Activated CD4-positive, CD25-positive, alpha-beta regulatory T cell treated with anti-CD3 and anti-CD28 coated beads, Interleukin-2, amount 50 U/mL, for 72 hours (primary cell): ENCODE measurements around the gene PFDN6.
"Not testable (repeated sequence)": the region's sequence is repeated elsewhere in the genome, so short reads cannot be mapped to it uniquely, and the experiment has no call there.

Experiments
- DNase-seq: peaks from one replicate; pipeline ENCODE4 v3.0.0; 2021

The PFDN6 gene

DNA sequence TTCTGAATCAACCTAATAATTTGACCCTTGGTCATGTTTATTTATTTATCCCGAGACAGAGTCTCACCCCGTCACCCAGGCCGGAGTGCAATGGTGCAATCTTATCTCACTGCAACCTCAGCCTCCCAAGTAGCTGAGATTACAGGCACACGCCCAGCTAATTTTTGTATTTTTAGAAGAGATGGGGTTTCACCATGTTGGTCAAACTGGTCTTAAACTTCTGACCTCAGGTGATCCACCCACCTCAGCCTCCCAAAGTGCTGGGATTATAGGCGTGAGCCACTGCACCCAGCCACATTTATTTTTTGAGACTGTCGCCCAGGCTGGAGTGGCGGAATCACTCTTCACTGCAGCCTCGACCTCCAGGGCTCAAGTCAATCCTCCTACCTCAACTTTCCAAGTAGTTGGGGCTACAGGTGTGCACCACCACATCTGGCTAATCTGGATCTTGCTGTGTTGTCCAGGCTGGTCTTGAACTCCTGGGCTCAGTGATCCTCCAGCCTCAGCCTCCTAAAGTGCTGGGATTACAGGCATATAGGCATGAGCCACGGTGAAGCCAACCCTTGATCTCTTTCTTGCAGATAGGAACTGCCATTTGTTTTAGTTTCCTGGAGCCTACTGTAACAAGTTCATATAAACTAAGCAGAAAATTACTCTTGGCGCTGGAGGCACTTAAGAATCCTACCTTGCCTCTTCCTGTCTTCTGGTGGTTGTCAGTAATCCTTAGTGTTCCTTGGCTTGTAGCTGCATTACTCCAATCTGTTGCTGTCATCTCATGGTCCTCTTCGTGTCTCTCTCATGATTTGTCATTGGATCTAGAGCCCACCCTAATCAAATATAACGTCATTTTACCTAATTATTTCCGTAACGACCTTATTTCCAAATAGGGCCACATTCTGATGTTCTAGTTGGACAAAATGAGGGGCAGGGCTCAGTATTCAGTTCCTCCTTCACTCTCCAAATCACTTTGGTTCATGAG, 15.2 kb upstream of the PFDN6 start:
- DNase-seq, result no peak

DNA sequence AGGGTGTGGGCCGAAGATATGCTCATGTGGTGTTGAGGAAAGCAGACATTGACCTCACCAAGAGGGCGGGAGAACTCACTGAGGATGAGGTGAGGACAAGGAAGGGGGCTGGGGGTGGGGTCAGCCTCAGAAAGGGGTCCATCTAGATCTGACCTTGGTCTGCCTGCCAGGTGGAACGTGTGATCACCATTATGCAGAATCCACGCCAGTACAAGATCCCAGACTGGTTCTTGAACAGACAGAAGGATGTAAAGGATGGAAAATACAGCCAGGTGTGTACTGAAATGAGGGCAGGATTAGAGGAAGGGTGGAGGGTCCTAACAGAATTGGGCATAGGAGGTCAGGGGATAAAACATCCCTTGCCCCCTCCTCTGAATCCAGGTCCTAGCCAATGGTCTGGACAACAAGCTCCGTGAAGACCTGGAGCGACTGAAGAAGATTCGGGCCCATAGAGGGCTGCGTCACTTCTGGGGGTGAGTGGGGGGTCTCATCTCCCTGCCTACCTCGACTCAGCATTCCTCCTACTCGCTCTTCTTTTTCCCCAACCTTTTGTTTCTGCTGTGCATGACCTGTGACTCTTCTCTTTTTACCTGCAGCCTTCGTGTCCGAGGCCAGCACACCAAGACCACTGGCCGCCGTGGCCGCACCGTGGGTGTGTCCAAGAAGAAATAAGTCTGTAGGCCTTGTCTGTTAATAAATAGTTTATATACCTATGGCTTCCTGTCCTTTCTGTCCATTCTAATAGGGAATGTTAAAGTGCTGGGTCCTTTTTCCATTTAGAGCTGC, 13.4 kb upstream of the PFDN6 start:
- DNase-seq, result not testable (repeated sequence)

DNA sequence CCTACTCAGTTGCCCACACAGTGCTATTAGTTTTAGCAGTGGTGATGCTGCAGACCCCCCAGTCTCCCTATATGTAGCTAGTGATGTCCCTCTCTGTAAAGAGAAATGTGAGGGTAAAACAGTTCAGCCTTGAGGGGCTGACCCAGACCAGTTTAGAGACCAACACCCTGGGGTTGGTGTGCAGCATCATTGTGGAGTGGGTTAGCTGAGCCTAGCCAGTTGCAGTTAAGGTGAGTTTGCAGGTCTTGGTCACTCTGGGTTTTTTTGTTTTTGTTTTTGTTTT, 12.9 kb upstream of the PFDN6 start:
- no peak for DNase-seq

DNA sequence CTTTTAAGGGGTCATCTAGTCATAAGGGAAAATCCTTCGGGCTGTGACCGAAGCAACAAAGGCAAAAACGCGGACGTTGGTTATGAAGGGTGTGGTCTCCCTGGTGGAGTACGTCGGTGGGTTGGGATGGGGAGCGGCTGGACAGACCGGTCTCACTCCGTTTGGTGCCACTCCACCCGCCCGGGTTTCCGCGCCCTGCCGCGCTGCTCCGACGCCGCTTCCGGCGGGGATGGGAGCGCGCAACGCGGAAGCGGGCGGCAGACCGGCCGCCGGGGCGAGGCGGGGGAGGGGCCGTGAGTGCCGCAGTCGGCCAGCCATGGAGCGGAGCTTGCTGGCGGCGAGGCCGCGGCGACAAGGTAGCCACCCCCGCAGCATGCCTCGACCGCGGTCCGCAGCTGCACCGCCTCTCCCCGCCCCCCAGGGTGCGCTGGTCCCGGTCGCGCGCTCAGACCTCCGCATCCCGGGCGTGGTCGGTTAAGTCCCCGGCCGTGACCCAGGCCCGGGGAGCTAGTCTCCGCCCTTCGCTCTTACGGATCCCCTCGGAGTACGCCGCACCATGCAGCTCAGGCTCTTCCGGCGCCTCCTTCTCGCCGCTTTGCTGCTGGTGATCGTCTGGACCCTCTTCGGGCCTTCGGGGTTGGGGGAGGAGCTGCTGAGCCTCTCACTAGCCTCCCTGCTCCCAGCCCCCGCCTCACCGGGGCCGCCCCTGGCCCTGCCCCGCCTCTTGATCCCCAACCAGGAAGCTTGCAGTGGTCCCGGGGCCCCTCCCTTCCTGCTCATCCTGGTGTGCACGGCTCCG, 12.3 kb upstream of the PFDN6 start, which contains the start of gene B3GALT4:
Gene B3GALT4, plus strand, starts transcription at position 260 of the 799 bp plus-strand sequence. Its CDS starts 297 bp downstream, at position 557.
- peak; percentile 81 for DNase-seq

DNA sequence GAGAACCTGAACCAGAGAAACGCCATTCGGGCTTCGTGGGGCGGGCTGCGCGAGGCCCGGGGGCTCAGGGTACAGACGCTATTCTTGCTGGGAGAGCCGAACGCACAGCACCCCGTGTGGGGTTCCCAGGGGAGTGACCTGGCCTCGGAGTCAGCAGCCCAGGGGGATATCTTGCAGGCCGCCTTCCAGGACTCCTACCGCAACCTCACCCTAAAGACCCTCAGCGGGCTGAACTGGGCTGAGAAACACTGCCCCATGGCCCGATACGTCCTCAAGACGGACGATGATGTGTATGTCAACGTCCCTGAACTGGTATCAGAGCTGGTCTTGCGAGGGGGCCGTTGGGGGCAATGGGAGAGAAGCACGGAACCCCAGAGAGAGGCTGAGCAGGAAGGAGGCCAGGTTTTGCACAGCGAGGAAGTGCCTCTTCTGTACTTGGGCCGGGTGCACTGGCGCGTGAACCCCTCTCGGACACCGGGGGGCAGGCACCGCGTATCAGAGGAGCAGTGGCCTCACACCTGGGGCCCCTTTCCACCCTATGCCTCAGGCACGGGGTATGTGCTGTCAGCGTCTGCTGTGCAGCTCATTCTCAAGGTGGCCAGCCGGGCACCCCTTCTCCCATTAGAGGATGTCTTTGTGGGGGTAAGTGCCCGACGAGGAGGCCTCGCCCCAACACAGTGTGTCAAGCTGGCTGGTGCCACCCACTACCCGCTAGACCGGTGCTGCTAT, 11.6 kb upstream of the PFDN6 start:
- peak; percentile 38 for DNase-seq

DNA sequence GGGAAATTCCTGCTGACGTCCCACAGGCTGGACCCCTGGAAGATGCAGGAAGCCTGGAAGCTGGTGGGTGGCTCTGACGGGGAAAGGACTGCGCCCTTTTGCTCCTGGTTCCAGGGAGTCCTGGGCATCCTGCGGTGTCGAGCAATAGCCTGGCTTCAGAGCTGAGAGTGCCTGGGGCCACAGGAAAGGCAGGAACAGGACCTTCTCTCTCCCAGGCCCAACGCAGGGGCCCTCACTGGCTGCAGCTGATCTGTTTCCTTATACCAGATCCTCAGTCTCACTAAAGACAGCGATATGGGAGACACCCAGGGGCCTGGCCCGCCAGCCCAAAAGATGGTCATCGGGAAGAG, 11.0 kb upstream of the PFDN6 start:
- DNase-seq, result no peak

DNA sequence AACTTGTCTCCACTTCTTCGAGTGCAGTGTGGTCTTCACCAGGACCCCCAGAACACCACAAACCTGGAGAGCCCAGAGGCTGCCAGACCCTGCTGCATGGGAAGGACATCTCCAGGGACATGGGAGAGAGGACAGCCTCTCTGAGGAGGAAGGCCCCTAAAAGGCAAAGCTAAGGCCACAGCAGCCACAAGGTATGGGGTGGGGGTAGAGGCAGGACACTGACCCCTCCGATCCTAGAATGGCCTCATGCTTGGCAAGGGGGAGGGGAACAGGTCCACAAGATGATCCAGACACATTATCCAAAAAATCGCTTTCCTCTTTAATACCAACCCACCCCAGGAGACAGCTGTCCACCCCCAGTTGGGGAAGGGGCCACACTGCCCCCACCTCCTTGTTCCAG, 10.6 kb upstream of the PFDN6 start:
- DNase-seq, result no peak

DNA sequence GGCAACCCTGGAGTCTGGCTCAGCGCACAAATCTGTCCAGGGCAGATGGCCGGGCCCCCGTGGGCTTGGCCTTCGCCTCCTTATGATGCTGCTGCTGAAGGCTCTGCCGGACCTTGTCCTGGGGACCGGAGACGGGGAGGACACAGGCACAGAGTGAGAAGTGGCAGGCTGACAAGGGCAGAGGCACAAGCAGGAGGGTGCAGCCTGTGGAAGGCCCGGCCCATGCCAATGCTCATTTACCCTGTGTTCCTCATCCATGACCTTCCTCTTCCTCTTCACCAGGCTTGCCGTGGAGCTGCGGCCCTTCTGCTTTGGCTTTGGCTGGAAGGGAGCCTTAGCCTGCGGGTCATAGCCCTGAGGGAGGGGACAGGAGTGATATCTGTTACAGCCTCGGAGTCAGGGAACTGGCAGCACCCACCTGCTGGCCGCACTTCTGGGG, 10.1 kb upstream of the PFDN6 start:
- no peak for DNase-seq

DNA sequence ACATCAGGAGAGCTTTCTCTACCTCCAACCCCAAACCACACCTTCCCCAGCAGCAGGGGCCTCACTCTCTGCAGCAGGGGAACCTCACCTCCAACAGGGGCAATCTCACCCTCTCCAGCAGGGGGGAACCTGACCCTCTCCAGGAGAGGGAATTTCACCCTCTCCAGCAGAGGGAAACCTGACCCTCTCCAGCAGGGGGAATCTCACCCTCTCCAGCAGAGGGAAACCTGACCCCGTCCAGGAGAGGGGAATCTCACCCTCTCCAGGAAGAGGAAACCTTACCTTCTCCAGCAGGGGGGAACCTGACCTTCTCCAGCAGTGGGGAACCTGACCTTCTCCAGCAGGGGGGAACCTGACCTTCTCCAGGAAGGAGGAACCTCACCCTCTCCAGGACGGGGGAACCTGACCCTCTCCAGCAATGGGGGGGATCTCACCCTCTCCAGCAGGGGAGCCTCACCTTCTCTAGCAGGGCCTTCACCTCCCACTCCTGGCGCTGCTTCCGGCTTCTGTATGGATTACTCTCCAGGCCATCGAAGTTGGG, 9.4 kb upstream of the PFDN6 start:
- DNase-seq, result no peak

DNA sequence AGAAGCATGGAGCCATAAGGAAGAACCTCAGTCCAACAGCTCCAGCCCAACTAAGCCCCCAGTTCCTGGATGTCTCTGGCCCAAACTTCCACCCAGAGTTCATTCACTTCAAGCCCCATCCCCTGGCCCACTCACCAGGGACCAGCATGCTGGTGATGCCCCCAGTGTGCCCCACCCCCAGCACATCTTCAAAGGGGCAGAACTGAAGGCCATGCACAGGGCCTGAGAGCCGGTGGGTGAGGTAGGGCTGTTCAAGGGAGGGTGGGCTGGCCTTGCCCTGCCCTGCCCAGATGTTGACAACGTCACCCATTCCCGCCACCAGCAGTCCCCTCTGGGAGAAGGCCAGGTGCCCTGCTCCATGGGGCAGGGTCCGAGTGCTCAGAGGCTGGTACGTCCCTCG, 8.9 kb upstream of the PFDN6 start:
- DNase-seq, result no peak

DNA sequence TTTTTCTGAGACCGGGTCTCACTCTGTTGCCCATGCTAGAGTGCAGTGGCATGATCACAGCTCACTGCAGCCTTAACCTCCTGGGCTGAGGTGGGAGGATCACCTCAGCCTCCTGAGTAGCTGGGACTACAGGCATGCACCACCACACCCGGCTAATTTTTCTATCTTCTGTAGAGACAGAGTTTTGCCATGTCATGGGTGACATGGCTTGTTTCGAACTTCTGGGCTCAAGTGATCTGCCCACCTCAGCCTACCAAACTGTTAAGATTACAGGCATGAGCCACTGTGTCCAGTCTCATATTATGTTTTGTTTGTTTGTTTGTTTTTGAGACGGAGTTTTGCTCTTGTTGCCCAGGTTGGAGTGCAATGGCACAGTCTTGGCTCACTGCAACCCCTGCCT, 4.2 kb upstream of the PFDN6 start:
- DNase-seq, result not testable (repeated sequence)

DNA sequence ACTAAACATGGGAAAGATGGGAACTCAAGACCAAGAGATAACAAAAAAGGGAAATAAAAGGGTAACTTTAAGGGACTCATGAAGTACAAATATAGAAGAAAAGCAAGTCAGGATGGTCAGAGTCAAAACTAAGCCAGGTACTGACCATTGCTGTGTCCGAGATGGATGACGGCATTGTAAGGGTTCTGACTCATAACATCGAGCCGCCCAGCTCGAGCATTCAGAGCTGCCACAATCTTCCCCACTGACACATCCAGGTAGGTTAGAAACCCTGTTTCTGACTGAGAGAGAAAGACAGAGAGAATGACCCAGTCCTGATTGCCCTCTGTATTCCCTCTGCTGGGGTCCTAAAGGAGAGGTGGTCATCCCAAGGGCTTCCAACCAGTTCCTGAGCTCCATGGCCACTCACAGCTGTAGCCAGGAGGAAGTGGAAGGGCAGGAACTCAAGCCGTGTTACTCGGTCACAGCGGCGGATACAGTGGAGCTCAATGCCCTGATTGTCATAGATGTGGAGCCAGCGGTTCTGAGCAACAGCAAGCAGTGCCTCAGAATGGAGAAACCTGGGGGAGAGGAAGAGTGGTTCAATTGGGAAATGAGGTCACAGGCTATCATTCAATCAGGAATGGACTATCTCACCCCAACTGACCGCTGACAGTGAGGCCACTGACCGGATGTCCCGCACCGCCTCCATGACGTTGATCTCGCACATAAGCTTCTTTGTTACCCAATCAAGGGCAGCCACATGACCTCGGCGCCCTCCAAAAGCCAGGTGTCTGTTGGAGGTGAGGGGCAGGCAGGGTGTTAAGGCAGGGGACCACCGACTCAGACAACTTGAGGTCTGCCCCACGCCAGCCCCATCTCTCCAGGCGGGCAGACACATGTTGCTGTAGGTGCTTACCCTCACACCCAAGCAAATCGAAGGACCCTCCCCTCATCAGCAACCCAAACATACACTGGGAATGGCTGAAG, 2.2 kb upstream of the PFDN6 start:
- no peak for DNase-seq

DNA sequence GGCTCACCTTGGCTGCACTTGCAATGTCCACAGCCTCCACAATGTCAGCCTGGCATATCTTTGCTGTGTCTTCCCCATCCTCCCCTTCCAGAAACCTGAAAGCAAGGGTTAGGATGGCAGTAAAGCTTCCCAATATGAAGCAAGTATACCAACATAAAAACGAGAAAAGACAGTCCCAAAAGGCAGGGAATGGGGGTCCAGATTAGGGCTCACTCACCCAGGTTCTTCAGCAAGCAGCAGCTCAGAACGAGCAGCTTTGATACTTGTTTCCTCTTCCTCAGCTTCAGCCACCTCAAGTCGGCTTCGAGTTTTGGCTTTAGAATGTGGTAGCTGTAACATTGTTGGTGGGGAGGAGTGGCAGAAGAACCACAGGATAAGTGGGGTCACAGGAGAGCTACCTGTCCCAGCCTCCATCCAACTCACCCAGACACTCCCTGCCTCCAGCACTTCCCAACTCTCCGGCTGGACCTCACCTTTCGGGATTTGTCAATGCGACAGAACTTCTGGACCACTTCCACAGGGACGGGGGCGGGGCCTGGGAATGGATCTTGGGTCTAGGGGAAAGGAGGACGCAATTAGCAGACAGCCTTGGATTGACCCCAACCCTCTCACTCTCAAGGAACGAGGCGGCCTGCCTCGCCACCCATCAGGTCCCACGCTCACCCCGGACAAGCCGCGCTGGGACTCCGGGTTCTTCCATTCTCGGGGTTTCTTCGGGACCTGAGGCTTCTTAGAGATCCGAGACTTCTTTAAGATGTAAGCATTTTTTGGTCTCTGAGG, 1.1 kb upstream of the PFDN6 start:
- DNase-seq, result no peak

DNA sequence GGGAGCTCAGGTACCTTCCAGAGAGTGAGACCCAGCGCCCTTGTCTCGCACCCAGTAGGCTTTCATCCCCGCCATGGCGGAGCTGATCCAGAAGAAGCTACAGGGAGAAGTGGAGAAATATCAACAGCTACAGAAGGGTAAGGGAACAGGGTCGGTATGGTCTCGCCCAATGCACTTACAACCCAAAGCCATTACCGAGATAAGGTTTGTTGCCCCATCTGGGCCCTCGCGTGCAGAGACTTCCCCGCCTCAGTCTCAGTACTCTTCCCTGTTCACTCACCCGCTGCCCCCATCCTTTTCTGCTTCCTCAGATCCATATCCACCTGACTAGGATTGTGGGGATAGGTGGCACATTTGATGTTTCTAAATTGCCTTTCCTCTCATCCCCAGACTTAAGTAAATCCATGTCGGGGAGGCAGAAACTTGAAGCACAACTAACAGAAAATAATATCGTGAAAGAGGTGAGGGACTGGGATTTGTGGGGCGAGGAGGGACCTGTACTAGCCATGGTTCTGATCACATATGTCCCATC, 449 bp downstream of the PFDN6 start:
- no peak for DNase-seq

DNA sequence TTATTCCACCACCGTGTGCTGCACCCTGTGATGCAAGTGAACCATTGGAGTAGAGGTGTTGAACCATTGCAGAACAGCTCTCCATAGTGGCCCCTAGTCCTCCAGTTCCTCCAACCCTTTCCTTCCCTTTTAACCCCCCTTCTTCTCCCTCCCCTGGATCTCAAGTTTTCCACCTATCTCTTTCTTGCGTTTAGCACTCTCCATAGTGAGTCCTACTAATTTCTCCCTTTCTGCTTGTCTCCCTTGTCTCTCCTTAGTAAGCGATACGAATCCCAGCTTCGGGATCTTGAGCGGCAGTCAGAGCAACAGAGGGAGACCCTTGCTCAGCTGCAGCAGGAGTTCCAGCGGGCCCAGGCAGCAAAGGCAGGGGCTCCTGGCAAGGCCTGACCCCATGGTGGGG, 1.1 kb downstream of the PFDN6 start:
- DNase-seq, result no peak

DNA sequence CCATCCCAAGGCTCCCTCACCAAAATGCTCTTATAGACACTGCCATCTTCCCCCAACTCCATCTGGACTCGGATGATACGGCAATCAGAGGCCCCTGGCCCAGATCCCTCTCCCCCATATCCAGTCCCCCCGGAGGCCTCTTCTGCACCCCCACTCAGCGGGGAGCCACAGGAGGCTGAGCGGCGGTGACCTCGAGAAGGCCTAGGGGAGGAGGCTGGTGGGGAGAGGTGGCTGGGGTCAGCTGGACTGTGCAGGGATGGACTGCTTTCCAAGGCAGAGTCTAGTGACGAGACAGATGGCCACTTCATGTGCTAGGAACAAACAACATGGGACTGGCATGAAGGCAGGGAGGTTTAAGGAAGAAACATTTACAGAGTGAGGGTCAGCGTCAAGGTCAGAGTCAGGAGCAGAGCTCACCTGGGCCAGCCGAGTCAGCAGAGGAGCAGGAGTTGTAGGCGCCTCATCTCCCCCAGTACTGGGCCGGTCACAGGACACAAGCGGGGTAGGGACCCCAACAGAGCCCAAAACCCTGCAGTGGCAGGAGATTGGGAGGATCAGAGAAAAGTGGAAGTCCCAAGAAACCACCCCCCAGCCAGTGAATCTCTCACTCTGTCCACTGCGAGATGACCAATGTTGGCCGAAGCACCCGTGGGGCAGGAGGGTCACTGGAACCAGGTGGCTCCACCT, 3.7 kb downstream of the PFDN6 start:
- no peak for DNase-seq

DNA sequence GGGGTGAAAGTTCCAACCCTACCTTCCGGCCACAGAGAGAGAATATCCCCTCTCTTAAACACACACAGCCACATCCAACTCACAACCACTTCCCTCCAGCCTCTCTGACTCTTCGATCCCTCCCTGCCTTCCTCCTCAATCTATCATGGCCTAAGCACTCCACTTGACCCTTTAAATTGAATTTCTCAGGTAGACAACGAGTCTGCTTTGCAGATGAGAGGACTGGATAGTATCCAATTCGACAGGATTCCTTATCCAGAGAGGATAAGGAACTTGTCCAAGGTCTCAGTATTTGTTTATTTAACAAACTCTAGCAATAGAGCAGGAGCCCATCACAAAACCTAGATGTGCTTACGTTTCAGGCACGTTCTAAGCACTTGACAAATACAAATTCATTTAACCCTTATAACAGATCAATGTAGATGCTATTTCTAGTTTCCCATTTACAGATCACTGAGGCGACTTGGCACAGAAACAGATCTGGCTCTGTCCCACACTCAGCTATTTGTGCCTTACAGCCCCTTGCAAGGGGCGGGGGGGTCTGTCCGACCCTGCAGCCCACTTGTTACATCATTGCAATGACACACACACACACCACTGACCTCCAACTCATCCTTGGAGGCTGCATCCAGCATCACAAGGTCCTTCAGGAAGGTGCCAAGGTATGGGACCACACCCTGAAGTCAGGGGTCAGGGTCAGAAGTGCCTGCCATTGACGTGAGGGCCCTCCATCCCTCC, 4.9 kb downstream of the PFDN6 start:
- DNase-seq, result no peak

DNA sequence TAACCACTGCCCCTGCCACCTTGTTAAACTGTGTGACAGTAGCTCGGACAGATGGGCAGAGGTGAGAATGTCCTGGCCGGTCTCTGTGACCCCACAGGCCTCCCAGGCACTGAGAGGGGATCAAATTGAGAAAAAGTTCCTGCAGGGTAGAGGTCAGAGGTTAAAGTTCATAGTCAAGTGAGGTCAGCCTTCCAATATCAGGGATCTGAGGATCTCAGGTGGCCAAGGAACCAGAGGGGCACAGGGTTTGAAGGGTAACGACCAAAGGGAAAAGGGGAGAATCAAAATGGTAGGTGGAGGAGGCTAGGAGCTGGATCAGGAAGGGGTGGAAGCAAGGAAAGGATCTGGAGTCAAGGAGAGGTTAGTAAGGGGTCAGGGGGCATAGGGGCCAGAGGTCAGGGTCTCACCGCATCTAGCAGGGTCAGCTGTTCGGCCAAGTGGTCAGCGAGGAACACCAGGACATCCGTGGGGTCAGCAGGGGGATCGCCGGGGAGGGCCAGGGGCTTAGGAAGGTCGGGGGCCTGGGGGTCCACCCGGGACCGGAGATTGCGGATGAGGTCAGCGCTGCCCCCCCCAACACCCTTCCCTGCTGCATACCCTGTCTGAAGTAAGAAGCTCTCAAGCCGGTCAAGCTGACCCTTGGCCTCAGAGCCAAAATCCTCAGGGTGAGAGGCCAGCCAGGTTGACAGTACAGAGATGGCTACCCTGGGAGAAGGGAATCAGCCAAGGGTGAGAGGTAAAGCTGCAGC, 6.4 kb downstream of the PFDN6 start:
- no peak for DNase-seq
